HepG2 (cell line): Measurements from ENCODE around the gene ARCN1.

ENCODE experiments used
- FOSL2 ChIP-seq: sonication (generic); formaldehyde crosslinking; IDR thresholded peaks from 2 replicates; pipeline ENCODE4 v1.4.0; 2020; ENCODE audit warnings: missing genetic modification reagents
- GATAD2A ChIP-seq: IDR thresholded peaks from 2 replicates; pipeline ENCODE4 v1.6.1; 2016
- YY1 ChIP-seq: IDR thresholded peaks from 2 replicates; pipeline ENCODE4 v1.6.1; 2011; ENCODE audit warnings: low read length, low read depth, moderate library complexity, mild to moderate bottlenecking; ENCODE audit not compliant: insufficient read depth, insufficient replicate concordance
- ZNF496 ChIP-seq: sonication (generic); formaldehyde crosslinking; IDR thresholded peaks from 2 replicates; pipeline ENCODE4 v1.8.1; 2023; ENCODE audit warnings: mild to moderate bottlenecking, moderate library complexity, missing genetic modification reagents; ENCODE audit not compliant: insufficient replicate concordance
- ZNF644 ChIP-seq: IDR thresholded peaks from 2 replicates; pipeline ENCODE4 v1.6.1; 2016; ENCODE audit warnings: low read depth
- ZNF773 ChIP-seq: sonication (generic); formaldehyde crosslinking; IDR thresholded peaks from 2 replicates; pipeline ENCODE4 v1.4.0; 2020; ENCODE audit warnings: missing genetic modification reagents, borderline replicate concordance
- TF ChIP-seq, protein P1 (sequence below): sonication (generic); formaldehyde crosslinking; IDR thresholded peaks from 2 replicates; pipeline ENCODE4 v1.5.0; 2020; ENCODE audit warnings: mild to moderate bottlenecking, missing genetic modification reagents, moderate library complexity
- TF ChIP-seq, protein P2 (sequence below): sonication (generic); formaldehyde crosslinking; IDR thresholded peaks from 2 replicates; pipeline ENCODE4 v1.4.0; 2020; ENCODE audit warnings: missing genetic modification reagents

DNA sequence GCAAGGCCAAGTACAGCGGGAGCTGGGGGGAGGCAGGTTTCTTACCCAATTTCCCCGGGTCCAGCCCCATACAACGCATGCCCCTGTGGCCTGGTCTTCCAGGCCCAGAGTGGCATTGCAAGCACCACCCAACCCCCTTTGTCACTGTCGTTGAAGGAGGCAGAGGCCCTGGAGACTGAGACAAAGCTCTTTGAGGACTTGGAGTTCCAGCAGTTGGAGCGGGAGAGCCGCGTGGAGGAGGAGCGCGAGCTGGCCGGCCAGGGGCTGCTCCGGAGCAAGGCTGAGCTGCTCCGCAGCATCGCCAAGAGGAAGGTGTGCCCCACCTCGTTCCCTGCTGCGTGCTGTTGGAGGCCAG lies 63.0 kb downstream of the ARCN1 start:
- TF ChIP-seq YY1, result no peak
- TF ChIP-seq, protein P1, sequence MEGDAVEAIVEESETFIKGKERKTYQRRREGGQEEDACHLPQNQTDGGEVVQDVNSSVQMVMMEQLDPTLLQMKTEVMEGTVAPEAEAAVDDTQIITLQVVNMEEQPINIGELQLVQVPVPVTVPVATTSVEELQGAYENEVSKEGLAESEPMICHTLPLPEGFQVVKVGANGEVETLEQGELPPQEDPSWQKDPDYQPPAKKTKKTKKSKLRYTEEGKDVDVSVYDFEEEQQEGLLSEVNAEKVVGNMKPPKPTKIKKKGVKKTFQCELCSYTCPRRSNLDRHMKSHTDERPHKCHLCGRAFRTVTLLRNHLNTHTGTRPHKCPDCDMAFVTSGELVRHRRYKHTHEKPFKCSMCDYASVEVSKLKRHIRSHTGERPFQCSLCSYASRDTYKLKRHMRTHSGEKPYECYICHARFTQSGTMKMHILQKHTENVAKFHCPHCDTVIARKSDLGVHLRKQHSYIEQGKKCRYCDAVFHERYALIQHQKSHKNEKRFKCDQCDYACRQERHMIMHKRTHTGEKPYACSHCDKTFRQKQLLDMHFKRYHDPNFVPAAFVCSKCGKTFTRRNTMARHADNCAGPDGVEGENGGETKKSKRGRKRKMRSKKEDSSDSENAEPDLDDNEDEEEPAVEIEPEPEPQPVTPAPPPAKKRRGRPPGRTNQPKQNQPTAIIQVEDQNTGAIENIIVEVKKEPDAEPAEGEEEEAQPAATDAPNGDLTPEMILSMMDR, result no peak
- TF ChIP-seq ZNF496 (CRISPR knock-in tag), result no peak
- no peak for TF ChIP-seq ZNF773 (CRISPR knock-in tag)
- TF ChIP-seq ZNF644 (CRISPR knock-in tag), result no peak
- no peak for TF ChIP-seq GATAD2A
- TF ChIP-seq, protein P2, sequence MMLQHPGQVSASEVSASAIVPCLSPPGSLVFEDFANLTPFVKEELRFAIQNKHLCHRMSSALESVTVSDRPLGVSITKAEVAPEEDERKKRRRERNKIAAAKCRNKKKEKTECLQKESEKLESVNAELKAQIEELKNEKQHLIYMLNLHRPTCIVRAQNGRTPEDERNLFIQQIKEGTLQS, result no peak
- no peak for TF ChIP-seq FOSL2 (CRISPR knock-in tag)
